Stimulated activated CD4-positive, alpha-beta T cell treated with anti-CD3 and anti-CD28 coated beads, TNF-alpha, amount 100 ng/mL, for 24 hours (primary cell): ENCODE results near the gene PHACTR1.
A peak's percentile ranks its signal among the peaks of the same experiment; 100 is the strongest.
"Not testable (repeated sequence)": the region's sequence is repeated elsewhere in the genome, so short reads cannot be mapped to it uniquely, and the experiment has no call there.

ENCODE experiments used
- DNase-seq, 3 experiments: peaks; one replicate each; pipeline ENCODE4 v3.0.0-alpha.2; 2020; ENCODE audit warnings: low read depth in 3 of 3

The PHACTR1 gene

DNA sequence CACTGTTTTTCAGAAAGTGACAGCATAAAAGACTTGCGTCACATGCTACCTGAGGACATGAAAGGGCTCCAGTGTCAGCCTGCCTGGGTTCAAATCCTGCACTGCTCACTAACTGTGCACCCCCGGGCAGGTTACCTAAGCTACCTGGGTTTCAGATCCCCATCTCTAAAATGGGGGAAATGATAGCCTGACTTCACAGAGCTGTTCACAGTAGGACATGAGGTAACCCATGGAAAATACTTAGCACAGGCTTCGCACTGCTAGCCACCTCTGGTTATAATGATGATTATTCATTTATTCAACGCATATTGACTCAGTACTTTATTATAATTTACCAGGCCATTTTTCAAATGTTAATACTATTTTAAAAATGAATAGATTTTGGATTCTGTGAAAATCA, 588.7 kb downstream of the PHACTR1 start:
- DNase-seq, result no peak

DNA sequence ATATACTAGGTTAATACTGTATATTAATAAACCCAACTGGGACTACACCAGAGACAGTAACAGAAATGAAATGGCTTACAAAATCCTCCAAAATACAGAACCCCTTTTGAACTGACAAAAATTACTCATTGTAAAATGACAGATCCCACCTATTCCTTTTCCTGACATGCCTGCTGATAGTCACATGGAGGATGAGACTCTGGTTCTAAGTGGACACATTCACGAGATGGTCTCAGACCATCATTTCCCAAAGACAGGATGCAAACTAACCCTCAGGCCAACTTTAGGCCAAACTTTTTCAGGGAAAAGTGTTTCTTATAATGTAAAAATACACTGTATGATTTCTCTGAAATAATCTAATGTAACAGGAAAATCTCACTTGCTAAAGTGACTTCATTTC, 589.2 kb downstream of the PHACTR1 start:
- no peak for DNase-seq

- no peak for DNase-seq
Observed at GRCh38 chr6:13307508-13307995, 591.0 kb downstream of the PHACTR1 start.

DNA sequence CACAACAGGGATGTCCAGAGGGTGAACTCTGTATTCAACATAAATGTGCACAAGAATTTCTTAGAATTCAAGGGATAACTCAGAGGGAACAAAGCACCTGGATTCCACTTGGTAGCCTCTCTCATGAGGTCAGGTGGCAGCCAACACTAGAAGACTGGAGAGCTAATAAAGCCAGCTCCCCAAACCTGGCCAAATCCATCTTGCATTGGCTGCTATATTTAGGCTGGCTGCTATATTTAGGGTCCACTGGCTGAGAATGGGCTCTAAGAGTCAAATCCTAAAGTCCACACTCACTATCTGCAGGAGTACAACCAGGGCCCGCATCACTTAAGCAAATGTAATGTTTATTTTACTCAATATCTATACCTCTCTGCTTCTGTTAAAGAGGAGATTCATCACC, 591.8 kb downstream of the PHACTR1 start:
- DNase-seq, result no peak

DNA sequence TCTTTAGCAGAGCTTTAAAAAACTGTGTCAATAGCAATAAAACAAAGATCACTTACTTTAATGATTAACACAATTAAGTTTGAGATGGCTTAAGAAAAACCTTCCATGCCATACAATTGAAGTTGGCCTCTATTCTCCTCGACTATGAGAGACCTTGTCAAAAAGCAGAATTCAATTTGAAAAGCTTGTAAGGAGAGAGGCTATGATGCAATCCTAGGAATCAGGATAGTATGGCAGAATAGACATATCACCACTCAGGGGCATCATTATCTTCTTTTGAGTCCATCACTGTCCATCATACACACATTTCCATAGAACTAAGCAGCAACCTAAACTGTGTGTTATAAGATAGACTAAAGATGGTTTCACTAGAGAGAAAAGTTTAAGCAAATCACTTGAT, 594.6 kb downstream of the PHACTR1 start:
- no peak for DNase-seq

GRCh38 chr6:13314806-13315205, 598.2 kb downstream of the PHACTR1 start:
- no peak for DNase-seq

DNA sequence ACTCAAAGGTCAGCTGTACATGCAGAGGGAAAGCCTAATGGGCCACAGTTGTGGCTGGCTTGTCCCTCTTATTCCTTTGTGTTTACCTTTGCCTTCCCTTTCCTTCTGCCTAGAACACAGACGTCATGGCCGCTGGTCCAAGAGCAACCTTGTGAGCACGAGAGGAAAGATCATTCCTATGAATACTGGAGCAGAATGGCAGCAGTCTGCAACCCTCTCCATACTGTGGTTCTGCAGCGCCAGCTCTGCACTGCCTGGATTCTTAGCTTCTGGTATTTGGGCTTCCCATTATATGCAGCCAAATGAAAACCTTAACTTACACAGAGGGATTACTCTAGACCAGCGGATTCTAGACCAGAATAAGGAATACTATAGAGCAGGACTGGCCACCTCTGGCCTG, 599.3 kb downstream of the PHACTR1 start:
- DNase-seq, result no peak

DNA sequence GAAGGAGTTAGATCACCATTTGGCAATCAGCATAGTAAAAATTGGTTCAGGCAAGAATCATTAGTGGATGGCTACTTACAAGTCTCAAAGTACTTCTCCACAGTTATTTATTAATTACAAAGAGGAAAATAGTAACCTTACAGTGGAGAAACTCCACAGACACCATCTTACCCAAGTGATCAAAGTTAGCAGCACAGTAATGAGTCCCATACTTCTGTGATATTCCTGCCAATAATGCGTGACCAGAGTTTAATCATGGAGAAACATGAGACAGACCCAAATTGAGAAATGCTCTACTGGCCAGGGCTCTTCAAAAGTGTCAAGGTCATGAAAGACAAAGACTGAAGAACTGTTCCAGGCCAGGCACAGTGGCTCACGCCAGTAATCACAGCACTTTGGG, 602.3 kb downstream of the PHACTR1 start:
- no peak for DNase-seq

DNA sequence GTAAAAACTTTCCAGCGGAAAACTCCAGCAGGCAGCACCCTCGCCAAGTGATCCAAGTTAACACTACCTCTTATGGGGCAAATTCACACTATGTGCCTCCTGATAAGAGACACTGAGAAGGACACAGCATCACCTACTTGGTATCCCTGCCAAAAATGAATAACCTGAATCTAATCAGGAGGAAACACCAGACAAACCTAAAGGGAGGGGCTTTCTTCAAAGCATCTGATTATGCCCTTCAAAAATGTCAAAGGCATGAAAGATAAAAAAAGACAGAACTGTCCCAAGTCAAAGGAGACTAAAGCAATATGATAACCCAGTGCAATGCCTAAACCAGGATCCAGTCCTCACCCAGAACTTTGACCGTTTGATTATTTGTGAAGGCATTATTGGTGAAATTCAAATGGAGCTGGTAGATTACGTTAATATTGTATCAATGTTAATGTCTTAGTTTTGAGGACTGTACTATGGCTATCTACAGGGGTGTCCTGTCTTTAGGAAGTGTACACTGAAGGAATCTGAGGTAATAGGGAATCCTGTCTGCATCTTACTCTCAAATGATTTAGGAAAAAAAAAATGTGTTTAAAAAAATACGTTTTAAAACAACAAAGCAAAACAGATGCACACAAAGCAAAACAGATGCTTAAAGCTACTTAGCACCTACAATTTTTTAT, 603.5 kb downstream of the PHACTR1 start:
- DNase-seq, result no peak

- not testable (repeated sequence) for DNase-seq
Observed at GRCh38 chr6:13326031-13326586, 609.5 kb downstream of the PHACTR1 start.

DNA sequence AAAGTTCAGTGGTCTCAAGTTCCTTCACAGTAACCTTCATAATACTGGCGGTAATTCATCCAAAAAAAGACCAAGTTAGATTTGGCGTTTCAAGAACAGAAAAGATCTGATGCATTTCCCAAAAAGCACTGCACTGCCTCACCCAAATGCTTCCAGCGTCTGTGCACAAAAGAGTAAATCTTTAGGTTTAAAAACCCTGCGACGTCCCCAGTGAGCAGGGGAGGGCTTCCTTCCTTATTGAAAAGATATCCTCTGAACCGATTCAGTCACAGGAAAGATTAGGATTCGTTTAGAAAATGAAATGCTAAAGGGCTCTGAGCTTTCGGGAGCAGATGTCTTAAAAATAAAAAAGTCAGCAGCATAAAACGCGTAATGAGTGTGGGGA, 611.1 kb downstream of the PHACTR1 start:
- no peak for DNase-seq

GRCh38 chr6:13328076-13328874, 611.7 kb downstream of the PHACTR1 start, which contains the start of gene TBC1D7:
TBC1D7 (minus strand) TSS chr6:13328537; CDS start chr6:13326898, 1,639 bp downstream.
- peak; percentile 81 to 92 (median 85) for DNase-seq

GRCh38 chr6:13328875-13329183, 612.3 kb downstream of the PHACTR1 start:
- DNase-seq, result no peak

GRCh38 chr6:13331516-13332348, 615.2 kb downstream of the PHACTR1 start:
- DNase-seq, result no peak

DNA sequence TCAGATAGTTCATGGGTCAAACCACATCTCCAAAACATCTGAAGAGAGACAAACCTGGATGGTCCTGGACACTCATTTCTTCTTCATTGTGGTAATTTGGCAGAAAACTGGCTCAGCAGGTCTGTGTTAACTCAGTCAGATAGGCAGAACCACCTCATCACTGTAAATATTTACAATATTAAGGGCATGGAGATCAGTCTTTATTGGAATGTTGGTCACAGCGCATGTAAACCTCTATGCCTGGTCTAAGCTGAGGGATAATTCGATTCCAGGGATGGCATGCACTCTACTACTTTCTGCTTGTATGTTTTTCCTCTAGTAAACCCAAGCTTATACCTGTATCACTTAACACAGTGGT, 615.8 kb downstream of the PHACTR1 start:
- DNase-seq, result no peak

- no peak for DNase-seq
Observed at GRCh38 chr6:13334953-13335352, 618.4 kb downstream of the PHACTR1 start.

GRCh38 chr6:13336553-13336952, 620.0 kb downstream of the PHACTR1 start:
- DNase-seq, result peak; percentile 59 to 83 (median 60)

- no peak for DNase-seq
Observed at GRCh38 chr6:13338038-13338437, 621.5 kb downstream of the PHACTR1 start.
